GM19467 (cell line): ENCODE results near the gene ATP1A4.

Experiments
- ATAC-seq: cut with Tn5 transposase; IDR thresholded peaks from one replicate; pipeline ENCODE4 v1.9.1; 2021; ENCODE audit warnings: mild to moderate bottlenecking, moderate library complexity; ENCODE audit not compliant: unreplicated experiment

The ATP1A4 gene

GRCh38 chr1:160139840-160140239 lies 11.6 kb upstream of the ATP1A4 start:
- no peak for ATAC-seq

- no peak for ATAC-seq
These were observed 7.7 kb upstream of the ATP1A4 start for GRCh38 chr1:160143695-160144094.

- no peak for ATAC-seq
These were observed 6.5 kb upstream of the ATP1A4 start for GRCh38 chr1:160144921-160145320.

- ATAC-seq, result no peak
These were observed 5.3 kb upstream of the ATP1A4 start for GRCh38 chr1:160146107-160146506.

- ATAC-seq, result no peak
These were observed 3.3 kb upstream of the ATP1A4 start for GRCh38 chr1:160148121-160148520.

GRCh38 chr1:160149233-160149632 lies 2.2 kb upstream of the ATP1A4 start:
- no peak for ATAC-seq

- ATAC-seq, result no peak
These were observed 1.7 kb upstream of the ATP1A4 start for GRCh38 chr1:160149716-160150115.

- ATAC-seq, result no peak
These were observed 3.4 kb downstream of the ATP1A4 start for GRCh38 chr1:160154790-160155189.

GRCh38 chr1:160156361-160156760 lies 5.0 kb downstream of the ATP1A4 start:
- no peak for ATAC-seq

- no peak for ATAC-seq
These were observed 5.8 kb downstream of the ATP1A4 start for GRCh38 chr1:160157174-160157573.

GRCh38 chr1:160158031-160158430 lies 6.6 kb downstream of the ATP1A4 start:
- no peak for ATAC-seq

GRCh38 chr1:160158534-160158933 lies 7.1 kb downstream of the ATP1A4 start:
- no peak for ATAC-seq

GRCh38 chr1:160159846-160160245 lies 8.4 kb downstream of the ATP1A4 start:
- ATAC-seq, result no peak

- no peak for ATAC-seq
These were observed 10.7 kb downstream of the ATP1A4 start for GRCh38 chr1:160161965-160162705.

- ATAC-seq, result no peak
These were observed 11.5 kb downstream of the ATP1A4 start for GRCh38 chr1:160162931-160163330.

- ATAC-seq, result no peak
These were observed 12.2 kb downstream of the ATP1A4 start for GRCh38 chr1:160163615-160164014.

GRCh38 chr1:160164121-160164520 lies 12.7 kb downstream of the ATP1A4 start:
- no peak for ATAC-seq

- ATAC-seq, result no peak
These were observed 14.9 kb downstream of the ATP1A4 start for GRCh38 chr1:160166166-160166868.

GRCh38 chr1:160167056-160167455 lies 15.7 kb downstream of the ATP1A4 start:
- no peak for ATAC-seq

GRCh38 chr1:160167580-160167979 lies 16.2 kb downstream of the ATP1A4 start:
- no peak for ATAC-seq

- ATAC-seq, result no peak
These were observed 16.6 kb downstream of the ATP1A4 start for GRCh38 chr1:160168016-160168415.

GRCh38 chr1:160168609-160169369 lies 17.4 kb downstream of the ATP1A4 start:
- no peak for ATAC-seq
